Suprapubic skin (tissue), 4 donors: ENCODE measurements around the gene CSMD2. TPM values are rescaled to one million over a fixed set of nuclear protein-coding genes. Genes with fewer than 3 reads are reported as not detected.

Experiments used
- DNase-seq, 2 donors: peaks; one replicate each; pipeline ENCODE4 v3.0.0-alpha.2; 2019; ENCODE audit warnings: low spot score in 2 of 2
- H3K27ac ChIP-seq: fragments of 200-600 bp; sonication (generic); one replicate; pipeline ENCODE4 v1.5.1; 2019
- H3K27me3 ChIP-seq: fragments of 200-600 bp; sonication (generic); one replicate; pipeline ENCODE4 v1.5.1; 2019
- H3K36me3 ChIP-seq: fragments of 200-600 bp; sonication (generic); one replicate; pipeline ENCODE4 v1.5.1; 2019
- H3K4me1 ChIP-seq: fragments of 200-600 bp; sonication (generic); one replicate; pipeline ENCODE4 v1.5.1; 2019
- H3K4me3 ChIP-seq: fragments of 200-600 bp; sonication (generic); one replicate; pipeline ENCODE4 v1.5.1; 2019; ENCODE audit warnings: mild to moderate bottlenecking
- H3K9me3 ChIP-seq: fragments of 200-600 bp; sonication (generic); one replicate; pipeline ENCODE4 v1.5.1; 2019
- CTCF ChIP-seq, 2 donors: fragments of 200-600 bp in 1 of 2; fragments of 450-650 bp in 1 of 2; sonication (generic) in 1 of 2; IDR thresholded peaks; one replicate each; pipeline ENCODE4 v1.5.1; 2016 to 2019; ENCODE audit warnings: antibody characterized with exemption in 2 of 2, mild to moderate bottlenecking in 1 of 2, moderate library complexity in 1 of 2
- EP300 ChIP-seq: sonication (generic); formaldehyde crosslinking; IDR thresholded peaks from one replicate; pipeline ENCODE4 v1.6.1; 2017; ENCODE audit warnings: antibody characterized with exemption
- POLR2A ChIP-seq, 2 donors: fragments of 450-650 bp; IDR thresholded peaks; one replicate each; pipeline ENCODE4 v1.6.1; 2017; ENCODE audit warnings: antibody characterized with exemption in 2 of 2, mild to moderate bottlenecking in 2 of 2, moderate library complexity in 2 of 2
- POLR2AphosphoS5 ChIP-seq, 3 donors: sonication (generic); formaldehyde crosslinking; IDR thresholded peaks; one replicate each; pipeline ENCODE4 v1.6.1; 2017; ENCODE audit warnings: antibody characterized with exemption in 3 of 3
- WGBS: methylation state at CpG from one replicate; pipeline ENCODE4 v1.1.5; 2018; 5-methylcytosine and 5-hydroxymethylcytosine counted together
- total RNA-seq, 4 donors: library from RNA; depleted of rRNA; stranded (reverse); fragments of >200 nt; gene quantifications; one replicate each; pipeline ENCODE4 v1.1.0, GENCODE V29; 2016

The CSMD2 gene
- total RNA-seq, 4 donors from 2014 or later = 0.08 to 0.55 (median 0.13) TPM

- H3K27ac ChIP-seq = no peak overlapping the region
- TF ChIP-seq CTCF (IDR thresholded peaks at IDR 0.05) = no peak
- TF ChIP-seq POLR2A (IDR thresholded peaks at IDR 0.05) = no peak
- TF ChIP-seq POLR2AphosphoS5 (IDR thresholded peaks at IDR 0.05) = no peak
- TF ChIP-seq EP300 = no peak
- 95% methylated on average over 2 of the region's 2 CpGs for WGBS
- no peaks in the 10 kb centered on the region for H3K4me1 ChIP-seq
- H3K27me3 ChIP-seq = peaks cover 13% of the 10 kb centered on the region
- H3K36me3 ChIP-seq = no peaks in the 10 kb centered on the region
- H3K4me3 ChIP-seq = no peak overlapping the region
- no peaks in the 10 kb centered on the region for H3K9me3 ChIP-seq
- DNase-seq = no peak
Observed at GRCh38 chr1:34053660-34054059, 111.4 kb downstream of the CSMD2 start.

- Histone ChIP-seq H3K4me3 (no peak overlapping the region), H3K4me1 (no peaks in the 10 kb centered on the region), H3K27me3 (peaks cover 19% of the 10 kb centered on the region), H3K36me3 (no peaks in the 10 kb centered on the region), H3K9me3 (no peaks in the 10 kb centered on the region), H3K27ac (no peak overlapping the region)
- no peak for TF ChIP-seq POLR2AphosphoS5 (IDR thresholded peaks at IDR 0.05)
- TF ChIP-seq POLR2A (IDR thresholded peaks at IDR 0.05) = no peak
- TF ChIP-seq EP300 = no peak
- TF ChIP-seq CTCF (IDR thresholded peaks at IDR 0.05) = no peak
- no peak for DNase-seq
- 86% methylated on average over 6 of the region's 6 CpGs for WGBS
Observed at GRCh38 chr1:34052565-34052964, 112.5 kb downstream of the CSMD2 start.

GRCh38 chr1:34050709-34051485 is 114.1 kb downstream of the CSMD2 start:
- H3K4me3 ChIP-seq = no peak overlapping the region
- no peak for TF ChIP-seq EP300
- H3K36me3 ChIP-seq = no peaks in the 10 kb centered on the region
- peaks cover 11% of the 10 kb centered on the region for H3K27me3 ChIP-seq
- H3K4me1 ChIP-seq = no peaks in the 10 kb centered on the region
- WGBS = 76% methylated on average over 3 of the region's 3 CpGs
- DNase-seq = no peak
- H3K9me3 ChIP-seq = no peaks in the 10 kb centered on the region
- no peak overlapping the region for H3K27ac ChIP-seq

- H3K9me3 ChIP-seq = no peaks in the 10 kb centered on the region
- 90% methylated on average over 1 of the region's 1 CpG for WGBS
- no peaks in the 10 kb centered on the region for H3K4me1 ChIP-seq
- H3K27me3 ChIP-seq = peaks cover 11% of the 10 kb centered on the region
- no peaks in the 10 kb centered on the region for H3K36me3 ChIP-seq
- DNase-seq = no peak
- TF ChIP-seq EP300 (no peak), CTCF (IDR thresholded peaks at IDR 0.05) (no peak), POLR2AphosphoS5 (IDR thresholded peaks at IDR 0.05) (no peak), POLR2A (IDR thresholded peaks at IDR 0.05) (no peak)
- H3K27ac ChIP-seq = no peak overlapping the region
- no peak overlapping the region for H3K4me3 ChIP-seq
Observed at GRCh38 chr1:34049994-34050393, 115.0 kb downstream of the CSMD2 start.

- DNase-seq = no peak
- H3K36me3 ChIP-seq = no peaks in the 10 kb centered on the region
- H3K9me3 ChIP-seq = no peaks in the 10 kb centered on the region
- H3K27ac ChIP-seq = no peak overlapping the region
- WGBS = 100% methylated on average over 2 of the region's 2 CpGs
- no peak overlapping the region for H3K4me3 ChIP-seq
- TF ChIP-seq POLR2A (IDR thresholded peaks at IDR 0.05) (no peak), CTCF (IDR thresholded peaks at IDR 0.05) (no peak), EP300 (no peak), POLR2AphosphoS5 (IDR thresholded peaks at IDR 0.05) (no peak)
- H3K4me1 ChIP-seq = no peaks in the 10 kb centered on the region
- H3K27me3 ChIP-seq = peaks cover 11% of the 10 kb centered on the region
Observed at GRCh38 chr1:34049477-34049876, 115.6 kb downstream of the CSMD2 start.
